Activated naive CD4-positive, alpha-beta T cell treated with anti-CD3 and anti-CD28 coated beads, Interleukin-2, amount 10 ng/mL, durations not matched to agents 5 hours and 36 hours (primary cell): ENCODE results near the gene LDAF1. TPM values are rescaled to one million over a fixed set of nuclear protein-coding genes. Genes with fewer than 3 reads are reported as not detected.

ENCODE experiments used
- total RNA-seq, 2 experiments: library from RNA; stranded (reverse); gene quantifications; one replicate each; pipeline ENCODE4 v1.2.3, GENCODE V29; 2021

The LDAF1 gene
- 10 to 100 TPM; 14.3 to 16.6 TPM for total RNA-seq

GRCh38 chr16:21158208-21159110 is at the start of gene LDAF1:
TSS of gene LDAF1 (plus strand) at chr16:21158674. CDS start at chr16:21161183, 2,509 bp downstream.

GRCh38 chr16:21150375-21151001 is 8.0 kb upstream of the LDAF1 start, which contains the start of gene DNAH3:
TSS of gene DNAH3 (minus strand) at chr16:21150846. CDS start at chr16:21150319, 527 bp downstream.

GRCh38 chr16:21211486-21211885 is 53.0 kb downstream of the LDAF1 start, which contains the start of gene ZP2:
TSS of gene ZP2 (minus strand) at chr16:21211574. CDS start at chr16:21211547, 27 bp downstream.

Other genes with a start within 250 kb of the LDAF1 start
- gene DNAH3, start 7.8 kb upstream of the LDAF1 start, total RNA-seq, result not detected
- not detected for gene ZP2, start 52.9 kb downstream of the LDAF1 start, total RNA-seq
- gene ANKS4B, start 75.0 kb downstream of the LDAF1 start, total RNA-seq, result not detected
- not detected for gene CRYM, start 119.6 kb downstream of the LDAF1 start, total RNA-seq